ENCODE results near the gene PPP2R3B.
"Not testable (repeated sequence)": the region's sequence is repeated elsewhere in the genome, so short reads cannot be mapped to it uniquely, and the experiment has no call there.

GRCh38 chrX:432666-433065 is 46.0 kb upstream of the PPP2R3B start:
- not testable (repeated sequence) for TF ChIP-seq REST (IDR thresholded peaks at IDR 0.05; ENCODE audit: insufficient replicate concordance, low read depth); CTCF (IDR thresholded peaks at IDR 0.05; ENCODE audit: insufficient read depth, low read length); POLR2AphosphoS5 (IDR thresholded peaks at IDR 0.05; ENCODE audit: low read depth); GABPA (IDR thresholded peaks at IDR 0.05; ENCODE audit: low read depth); SPI1 (IDR thresholded peaks at IDR 0.05; ENCODE audit: borderline replicate concordance, low read depth)

Data from HL-60 (cell line).